HepG2 (cell line): ENCODE measurements around the gene KCNK10. TPM values are rescaled to one million over a fixed set of nuclear protein-coding genes. Genes with fewer than 3 reads are reported as not detected.

ENCODE experiments used
- BCL6 ChIP-seq: IDR thresholded peaks from 2 replicates; pipeline ENCODE4 v1.6.1; 2016; ENCODE audit warnings: missing genetic modification reagents, missing compliant biosample characterization
- CEBPB ChIP-seq: IDR thresholded peaks from 2 replicates; pipeline ENCODE4 v1.6.1; 2011; ENCODE audit warnings: low read depth, low read length, improper control_type of control experiment, borderline replicate concordance
- FOXA1 ChIP-seq, 2 experiments: fragments of 450-650 bp in 1 of 2; sonication (generic) in 1 of 2; formaldehyde crosslinking in 1 of 2; IDR thresholded peaks; 2 replicates each; pipeline versions ENCODE4 v1.4.0 to v1.6.1; 2016 to 2020; ENCODE audit warnings: missing genetic modification reagents in 1 of 2
- FOXP1 ChIP-seq, 2 experiments: fragments of 450-650 bp in 1 of 2; IDR thresholded peaks; 2 replicates each; pipeline ENCODE4 v1.6.1; 2017 to 2018; ENCODE audit warnings: antibody characterized with exemption in 1 of 2
- GFI1 ChIP-seq: sonication (generic); formaldehyde crosslinking; IDR thresholded peaks from 2 replicates; pipeline ENCODE4 v1.5.0; 2020; ENCODE audit warnings: missing genetic modification reagents, mild to moderate bottlenecking, borderline replicate concordance
- KAT8 ChIP-seq: IDR thresholded peaks from 2 replicates; pipeline ENCODE4 v1.6.1; 2016; ENCODE audit warnings: missing genetic modification reagents, missing compliant biosample characterization
- KMT2B ChIP-seq: IDR thresholded peaks from 2 replicates; pipeline ENCODE4 v1.6.1; 2016; ENCODE audit warnings: missing genetic modification reagents, missing compliant biosample characterization
- RXRA ChIP-seq: sonication (generic); formaldehyde crosslinking; IDR thresholded peaks from 2 replicates; pipeline ENCODE4 v1.5.1; 2020; ENCODE audit warnings: missing genetic modification reagents
- SMC3 ChIP-seq: IDR thresholded peaks from 2 replicates; pipeline ENCODE4 v1.6.1; 2011; ENCODE audit warnings: low read length, improper control_type of control experiment
- SOX5 ChIP-seq: IDR thresholded peaks from 2 replicates; pipeline ENCODE4 v1.6.1; 2016; ENCODE audit warnings: borderline replicate concordance
- polyA plus RNA-seq, 8 experiments: library from polyadenylated mRNA; depleted of rRNA in 3 of 8; stranded (reverse) in 7 of 8; unstranded in 1 of 8; fragments of >200 nt; fragmentation: Illumina TruSeq in 4 of 8; extraction: Trizol in 4 of 8; gene quantifications; 2 replicates each; pipeline versions ENCODE4 v1.2.1 to v1.2.3, GENCODE V29; 2011 to 2016; ENCODE audit warnings: low read depth in 4 of 8, missing spikeins in 1 of 8, mixed read lengths in 1 of 8; ENCODE audit not compliant: insufficient read depth in 1 of 8
- total RNA-seq, 5 experiments: library from RNA; depleted of rRNA; stranded (reverse); fragments of >200 nt; fragmentation: Illumina TruSeq; extraction: Trizol; gene quantifications; 2 replicates each; pipeline ENCODE4 v1.2.3, GENCODE V29; 2016; ENCODE audit warnings: low read depth in 1 of 5
- TF ChIP-seq, protein P1 (sequence below): sonication (generic); formaldehyde crosslinking; IDR thresholded peaks from 2 replicates; pipeline ENCODE4 v1.5.0; 2020; ENCODE audit warnings: mild to moderate bottlenecking, missing genetic modification reagents, moderate library complexity
- TF ChIP-seq, protein P2 (sequence below): sonication (generic); IDR thresholded peaks from 2 replicates; pipeline ENCODE4 v1.6.1; 2016; ENCODE audit warnings: low read depth, borderline replicate concordance
- TF ChIP-seq, protein P3 (sequence below): sonication (generic); formaldehyde crosslinking; IDR thresholded peaks from 2 replicates; pipeline ENCODE4 v1.9.0; 2021; ENCODE audit warnings: mild to moderate bottlenecking, missing genetic modification reagents

KCNK10 gene
- total and polyA plus RNA-seq, 2 of the 13 experiments (the other 11 are each of a cell fraction or from before 2014, with no cell fraction given), result not detected

DNA sequence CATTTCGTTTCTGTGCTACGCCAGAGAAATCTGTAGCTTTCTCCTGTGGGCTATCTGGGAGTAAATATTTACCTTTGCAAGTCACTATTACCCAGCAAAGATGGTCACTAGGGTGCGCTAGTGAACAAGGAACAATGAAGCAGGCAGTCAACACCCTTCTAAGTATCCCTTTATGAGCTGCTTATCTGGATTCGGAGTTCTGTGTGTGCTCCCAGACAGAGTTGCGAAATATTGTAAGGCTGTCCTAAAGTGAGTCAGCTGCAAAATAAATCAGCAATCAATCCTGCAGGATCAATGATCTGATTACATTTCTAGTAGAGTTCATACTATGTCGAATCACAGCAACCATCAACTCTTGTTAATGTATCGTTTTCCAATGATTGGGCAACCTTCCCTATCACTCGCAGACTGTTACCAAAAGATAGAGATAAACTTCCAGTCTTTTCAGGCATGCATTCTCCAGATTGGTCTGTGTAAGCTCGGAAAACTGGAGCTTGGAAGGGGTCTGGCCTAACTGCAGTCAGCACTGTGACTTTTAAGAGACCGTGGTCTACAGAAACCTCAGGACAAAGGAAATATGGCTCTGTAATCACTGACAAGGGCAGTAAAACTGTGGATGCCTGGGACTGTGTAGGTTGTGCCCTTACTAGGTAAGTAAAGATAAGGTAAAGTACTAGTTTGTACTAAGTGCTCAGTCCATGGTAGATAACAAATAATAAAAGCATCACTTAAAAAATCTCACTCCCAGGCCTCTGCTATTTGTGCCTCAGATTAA, 133.5 kb downstream of the KCNK10 start (continued):
- TF ChIP-seq BCL6 (CRISPR knock-in tag) (0 out of 2 replicates have a peak, but pooled peaks have one; percentile 36), FOXA1 (IDR thresholded peaks at IDR 0.05) (no peak), FOXA1 (CRISPR knock-in tag; IDR thresholded peaks at IDR 0.05) (peak; percentile 80), KAT8 (peak; percentile 29; the same call in 1 of the 2 replicates), FOXP1 (IDR thresholded peaks at IDR 0.05) (no peak), FOXP1 (CRISPR knock-in tag; IDR thresholded peaks at IDR 0.05) (peak; percentile 45; the same call in 1 of the 2 replicates), RXRA (CRISPR knock-in tag) (no peak), CEBPB (peak; percentile 78), SMC3 (peak; percentile 59), KMT2B (no peak), SOX5 (CRISPR knock-in tag) (peak; percentile 22; the same call in 1 of the 2 replicates), GFI1 (peak; percentile 48; the same call in 1 of the 2 replicates)
- TF ChIP-seq, protein P1, sequence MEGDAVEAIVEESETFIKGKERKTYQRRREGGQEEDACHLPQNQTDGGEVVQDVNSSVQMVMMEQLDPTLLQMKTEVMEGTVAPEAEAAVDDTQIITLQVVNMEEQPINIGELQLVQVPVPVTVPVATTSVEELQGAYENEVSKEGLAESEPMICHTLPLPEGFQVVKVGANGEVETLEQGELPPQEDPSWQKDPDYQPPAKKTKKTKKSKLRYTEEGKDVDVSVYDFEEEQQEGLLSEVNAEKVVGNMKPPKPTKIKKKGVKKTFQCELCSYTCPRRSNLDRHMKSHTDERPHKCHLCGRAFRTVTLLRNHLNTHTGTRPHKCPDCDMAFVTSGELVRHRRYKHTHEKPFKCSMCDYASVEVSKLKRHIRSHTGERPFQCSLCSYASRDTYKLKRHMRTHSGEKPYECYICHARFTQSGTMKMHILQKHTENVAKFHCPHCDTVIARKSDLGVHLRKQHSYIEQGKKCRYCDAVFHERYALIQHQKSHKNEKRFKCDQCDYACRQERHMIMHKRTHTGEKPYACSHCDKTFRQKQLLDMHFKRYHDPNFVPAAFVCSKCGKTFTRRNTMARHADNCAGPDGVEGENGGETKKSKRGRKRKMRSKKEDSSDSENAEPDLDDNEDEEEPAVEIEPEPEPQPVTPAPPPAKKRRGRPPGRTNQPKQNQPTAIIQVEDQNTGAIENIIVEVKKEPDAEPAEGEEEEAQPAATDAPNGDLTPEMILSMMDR (CRISPR knock-in tag), result peak; percentile 84
- TF ChIP-seq, protein P2, sequence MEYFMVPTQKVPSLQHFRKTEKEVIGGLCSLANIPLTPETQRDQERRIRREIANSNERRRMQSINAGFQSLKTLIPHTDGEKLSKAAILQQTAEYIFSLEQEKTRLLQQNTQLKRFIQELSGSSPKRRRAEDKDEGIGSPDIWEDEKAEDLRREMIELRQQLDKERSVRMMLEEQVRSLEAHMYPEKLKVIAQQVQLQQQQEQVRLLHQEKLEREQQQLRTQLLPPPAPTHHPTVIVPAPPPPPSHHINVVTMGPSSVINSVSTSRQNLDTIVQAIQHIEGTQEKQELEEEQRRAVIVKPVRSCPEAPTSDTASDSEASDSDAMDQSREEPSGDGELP, result no peak
- TF ChIP-seq, protein P3, sequence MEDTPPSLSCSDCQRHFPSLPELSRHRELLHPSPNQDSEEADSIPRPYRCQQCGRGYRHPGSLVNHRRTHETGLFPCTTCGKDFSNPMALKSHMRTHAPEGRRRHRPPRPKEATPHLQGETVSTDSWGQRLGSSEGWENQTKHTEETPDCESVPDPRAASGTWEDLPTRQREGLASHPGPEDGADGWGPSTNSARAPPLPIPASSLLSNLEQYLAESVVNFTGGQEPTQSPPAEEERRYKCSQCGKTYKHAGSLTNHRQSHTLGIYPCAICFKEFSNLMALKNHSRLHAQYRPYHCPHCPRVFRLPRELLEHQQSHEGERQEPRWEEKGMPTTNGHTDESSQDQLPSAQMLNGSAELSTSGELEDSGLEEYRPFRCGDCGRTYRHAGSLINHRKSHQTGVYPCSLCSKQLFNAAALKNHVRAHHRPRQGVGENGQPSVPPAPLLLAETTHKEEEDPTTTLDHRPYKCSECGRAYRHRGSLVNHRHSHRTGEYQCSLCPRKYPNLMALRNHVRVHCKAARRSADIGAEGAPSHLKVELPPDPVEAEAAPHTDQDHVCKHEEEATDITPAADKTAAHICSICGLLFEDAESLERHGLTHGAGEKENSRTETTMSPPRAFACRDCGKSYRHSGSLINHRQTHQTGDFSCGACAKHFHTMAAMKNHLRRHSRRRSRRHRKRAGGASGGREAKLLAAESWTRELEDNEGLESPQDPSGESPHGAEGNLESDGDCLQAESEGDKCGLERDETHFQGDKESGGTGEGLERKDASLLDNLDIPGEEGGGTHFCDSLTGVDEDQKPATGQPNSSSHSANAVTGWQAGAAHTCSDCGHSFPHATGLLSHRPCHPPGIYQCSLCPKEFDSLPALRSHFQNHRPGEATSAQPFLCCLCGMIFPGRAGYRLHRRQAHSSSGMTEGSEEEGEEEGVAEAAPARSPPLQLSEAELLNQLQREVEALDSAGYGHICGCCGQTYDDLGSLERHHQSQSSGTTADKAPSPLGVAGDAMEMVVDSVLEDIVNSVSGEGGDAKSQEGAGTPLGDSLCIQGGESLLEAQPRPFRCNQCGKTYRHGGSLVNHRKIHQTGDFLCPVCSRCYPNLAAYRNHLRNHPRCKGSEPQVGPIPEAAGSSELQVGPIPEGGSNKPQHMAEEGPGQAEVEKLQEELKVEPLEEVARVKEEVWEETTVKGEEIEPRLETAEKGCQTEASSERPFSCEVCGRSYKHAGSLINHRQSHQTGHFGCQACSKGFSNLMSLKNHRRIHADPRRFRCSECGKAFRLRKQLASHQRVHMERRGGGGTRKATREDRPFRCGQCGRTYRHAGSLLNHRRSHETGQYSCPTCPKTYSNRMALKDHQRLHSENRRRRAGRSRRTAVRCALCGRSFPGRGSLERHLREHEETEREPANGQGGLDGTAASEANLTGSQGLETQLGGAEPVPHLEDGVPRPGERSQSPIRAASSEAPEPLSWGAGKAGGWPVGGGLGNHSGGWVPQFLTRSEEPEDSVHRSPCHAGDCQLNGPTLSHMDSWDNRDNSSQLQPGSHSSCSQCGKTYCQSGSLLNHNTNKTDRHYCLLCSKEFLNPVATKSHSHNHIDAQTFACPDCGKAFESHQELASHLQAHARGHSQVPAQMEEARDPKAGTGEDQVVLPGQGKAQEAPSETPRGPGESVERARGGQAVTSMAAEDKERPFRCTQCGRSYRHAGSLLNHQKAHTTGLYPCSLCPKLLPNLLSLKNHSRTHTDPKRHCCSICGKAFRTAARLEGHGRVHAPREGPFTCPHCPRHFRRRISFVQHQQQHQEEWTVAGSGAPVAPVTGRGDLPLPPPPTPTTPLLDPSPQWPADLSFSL (CRISPR knock-in tag), result no peak
